Tibial nerve (tissue), 4 donors: ENCODE data around the gene B4GALT6. TPM values are rescaled to one million over a fixed set of nuclear protein-coding genes. Genes with fewer than 3 reads are reported as not detected.

Experiments used
- DNase-seq, 2 donors: peaks; one replicate each; pipeline ENCODE4 v3.0.0-alpha.2; 2019; ENCODE audit warnings: low spot score in 2 of 2
- H3K27ac ChIP-seq, 4 donors: fragments of 200-600 bp; sonication (generic) in 3 of 4; one replicate each; pipeline ENCODE4 v1.5.1; 2017 to 2019; ENCODE audit warnings: mild to moderate bottlenecking in 1 of 4
- H3K27me3 ChIP-seq, 2 donors: fragments of 200-600 bp; sonication (generic) in 1 of 2; one replicate each; pipeline versions ENCODE4 v1.5.1 to v1.6.0; 2017 to 2019
- H3K36me3 ChIP-seq, 3 donors: fragments of 200-600 bp; sonication (generic); one replicate each; pipeline ENCODE4 v1.5.1; 2018 to 2019
- H3K4me1 ChIP-seq, 4 donors: fragments of 200-600 bp; sonication (generic) in 3 of 4; one replicate each; pipeline ENCODE4 v1.5.1; 2017 to 2019
- H3K4me3 ChIP-seq, 4 donors: fragments of 200-600 bp; sonication (generic) in 3 of 4; one replicate each; pipeline ENCODE4 v1.5.1; 2017 to 2019; ENCODE audit warnings: mild to moderate bottlenecking in 1 of 4, moderate library complexity in 1 of 4
- H3K9me3 ChIP-seq, 4 donors: fragments of 200-600 bp; sonication (generic) in 3 of 4; one replicate each; pipeline ENCODE4 v1.5.1; 2017 to 2019
- EP300 ChIP-seq, 2 donors: sonication (generic); formaldehyde crosslinking; IDR thresholded peaks; one replicate each; pipeline ENCODE4 v1.6.1; 2017; ENCODE audit warnings: antibody characterized with exemption in 2 of 2, mild to moderate bottlenecking in 1 of 2
- POLR2A ChIP-seq, 2 donors: fragments of 450-650 bp; IDR thresholded peaks; one replicate each; pipeline ENCODE4 v1.6.1; 2017; ENCODE audit warnings: antibody characterized with exemption in 2 of 2, mild to moderate bottlenecking in 2 of 2, moderate library complexity in 2 of 2
- WGBS, 2 donors: methylation state at CpG; one replicate each; pipeline ENCODE4 v1.1.5; 2018; 5-methylcytosine and 5-hydroxymethylcytosine counted together
- total RNA-seq, 4 donors: library from RNA; depleted of rRNA; stranded (reverse); fragments of >200 nt; gene quantifications; one replicate each; pipeline ENCODE4 v1.1.0, GENCODE V29; 2016
- TF ChIP-seq, protein P1 (sequence below), 5 experiments: fragments of 200-600 bp in 3 of 5; fragments of 450-650 bp in 2 of 5; sonication (generic) in 3 of 5; IDR thresholded peaks; one replicate each; pipeline ENCODE4 v1.5.1; 2016 to 2019; ENCODE audit warnings: antibody characterized with exemption in 5 of 5, mild to moderate bottlenecking in 3 of 5, moderate library complexity in 2 of 5

Gene B4GALT6
- total RNA-seq, 4 donors from 2014 or later, result 0.98 to 2.1 (median 1.5) TPM

DNA sequence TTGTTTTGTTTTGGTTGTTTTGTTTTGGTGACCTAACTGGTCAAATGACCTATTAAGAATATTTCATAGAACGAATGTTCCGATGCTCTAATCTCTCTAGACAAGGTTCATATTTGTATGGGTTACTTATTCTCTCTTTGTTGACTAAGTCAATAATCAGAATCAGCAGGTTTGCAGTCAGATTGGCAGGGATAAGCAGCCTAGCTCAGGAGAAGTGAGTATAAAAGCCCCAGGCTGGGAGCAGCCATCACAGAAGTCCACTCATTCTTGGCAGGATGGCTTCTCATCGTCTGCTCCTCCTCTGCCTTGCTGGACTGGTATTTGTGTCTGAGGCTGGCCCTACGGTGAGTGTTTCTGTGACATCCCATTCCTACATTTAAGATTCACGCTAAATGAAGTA lies 92.8 kb downstream of the B4GALT6 start, which contains the start of gene TTR:
TSS of gene TTR (plus strand) at position 250 of the 400 bp plus-strand sequence. CDS start at position 276, 26 bp downstream.
- no peaks in the 10 kb centered on the region for H3K27me3 ChIP-seq
- TF ChIP-seq, protein P1, sequence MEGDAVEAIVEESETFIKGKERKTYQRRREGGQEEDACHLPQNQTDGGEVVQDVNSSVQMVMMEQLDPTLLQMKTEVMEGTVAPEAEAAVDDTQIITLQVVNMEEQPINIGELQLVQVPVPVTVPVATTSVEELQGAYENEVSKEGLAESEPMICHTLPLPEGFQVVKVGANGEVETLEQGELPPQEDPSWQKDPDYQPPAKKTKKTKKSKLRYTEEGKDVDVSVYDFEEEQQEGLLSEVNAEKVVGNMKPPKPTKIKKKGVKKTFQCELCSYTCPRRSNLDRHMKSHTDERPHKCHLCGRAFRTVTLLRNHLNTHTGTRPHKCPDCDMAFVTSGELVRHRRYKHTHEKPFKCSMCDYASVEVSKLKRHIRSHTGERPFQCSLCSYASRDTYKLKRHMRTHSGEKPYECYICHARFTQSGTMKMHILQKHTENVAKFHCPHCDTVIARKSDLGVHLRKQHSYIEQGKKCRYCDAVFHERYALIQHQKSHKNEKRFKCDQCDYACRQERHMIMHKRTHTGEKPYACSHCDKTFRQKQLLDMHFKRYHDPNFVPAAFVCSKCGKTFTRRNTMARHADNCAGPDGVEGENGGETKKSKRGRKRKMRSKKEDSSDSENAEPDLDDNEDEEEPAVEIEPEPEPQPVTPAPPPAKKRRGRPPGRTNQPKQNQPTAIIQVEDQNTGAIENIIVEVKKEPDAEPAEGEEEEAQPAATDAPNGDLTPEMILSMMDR (IDR thresholded peaks at IDR 0.05), result no peak
- TF ChIP-seq POLR2A (IDR thresholded peaks at IDR 0.05) (no peak), EP300 (IDR thresholded peaks at IDR 0.05) (no peak)
- 52% methylated on average over 5 of the region's 5 CpGs for WGBS, 2 donors
- DNase-seq, result no peak
- H3K4me1 ChIP-seq, result no peaks in the 10 kb centered on the region
- no peaks in the 10 kb centered on the region for H3K9me3 ChIP-seq
- H3K27ac ChIP-seq, result no peak within 1 kb of the TSS
- H3K4me3 ChIP-seq, result no peak within 1 kb of the TSS
- no peaks in the 10 kb centered on the region for H3K36me3 ChIP-seq

DNA sequence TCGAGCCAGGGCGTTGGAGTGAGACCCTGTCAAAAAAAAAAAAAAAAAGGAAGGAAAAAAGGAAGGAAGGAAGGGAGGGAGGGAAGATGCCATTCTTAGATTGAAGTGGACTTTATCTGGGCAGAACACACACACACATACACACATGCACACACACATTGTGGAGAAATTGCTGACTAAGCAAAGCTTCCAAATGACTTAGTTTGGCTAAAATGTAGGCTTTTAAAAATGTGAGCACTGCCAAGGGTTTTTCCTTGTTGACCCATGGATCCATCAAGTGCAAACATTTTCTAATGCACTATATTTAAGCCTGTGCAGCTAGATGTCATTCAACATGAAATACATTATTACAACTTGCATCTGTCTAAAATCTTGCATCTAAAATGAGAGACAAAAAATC lies 93.3 kb downstream of the B4GALT6 start:
- 44 to 58% methylated on average over 2 of the region's 2 CpGs for WGBS, 2 donors
- Histone ChIP-seq H3K27ac (no peak overlapping the region), H3K4me3 (no peak overlapping the region), H3K9me3 (no peaks in the 10 kb centered on the region), H3K36me3 (no peaks in the 10 kb centered on the region), H3K4me1 (no peaks in the 10 kb centered on the region), H3K27me3 (no peaks in the 10 kb centered on the region)
- DNase-seq, result no peak
- TF ChIP-seq, protein P1 (IDR thresholded peaks at IDR 0.05), result no peak
- TF ChIP-seq POLR2A (IDR thresholded peaks at IDR 0.05) (no peak), EP300 (IDR thresholded peaks at IDR 0.05) (no peak)

DNA sequence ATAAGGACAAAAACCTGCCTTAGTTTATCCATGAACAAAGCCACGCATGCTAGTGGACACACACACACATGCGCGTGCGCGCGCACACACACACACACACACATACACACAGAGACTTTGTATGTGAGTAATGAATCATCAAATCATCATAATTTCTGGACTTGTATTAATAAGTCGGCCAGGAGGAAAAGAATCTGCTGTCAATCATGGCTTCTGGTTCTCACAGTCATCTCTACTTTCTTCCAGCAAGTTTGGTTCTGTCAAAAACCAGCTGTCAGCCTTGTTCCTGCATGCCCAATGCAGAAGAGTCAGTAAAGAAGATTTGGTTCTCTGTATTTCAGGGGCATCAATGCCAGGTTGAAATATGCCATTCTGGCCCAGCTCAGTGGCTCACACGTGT lies 93.8 kb downstream of the B4GALT6 start:
- H3K27me3 ChIP-seq, result no peaks in the 10 kb centered on the region

DNA sequence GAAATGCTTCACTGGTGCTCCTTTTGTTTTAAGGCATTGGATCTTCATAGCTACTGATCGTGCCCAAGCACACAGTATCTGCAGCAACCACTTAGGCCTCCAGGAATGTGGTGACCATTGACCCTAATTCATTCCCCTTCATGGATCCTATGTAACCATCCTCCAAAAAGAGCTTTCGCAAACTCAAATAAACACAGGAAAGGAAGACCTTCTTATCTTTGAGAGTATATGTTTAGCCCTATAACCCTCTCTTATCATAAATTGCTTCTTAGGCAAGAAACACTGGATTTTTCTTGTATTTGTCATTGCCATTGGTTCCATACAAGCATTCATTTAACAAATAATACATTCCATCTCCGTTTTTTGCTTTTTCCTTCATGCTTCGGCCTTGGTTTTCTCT lies 96.9 kb downstream of the B4GALT6 start:
- WGBS, 2 donors, result 80 to 85% methylated on average over 4 of the region's 4 CpGs
- Histone ChIP-seq H3K27ac (no peak overlapping the region), H3K9me3 (no peaks in the 10 kb centered on the region), H3K4me1 (no peaks in the 10 kb centered on the region), H3K4me3 (no peak overlapping the region), H3K36me3 (no peaks in the 10 kb centered on the region), H3K27me3 (no peaks in the 10 kb centered on the region)
- TF ChIP-seq EP300 (IDR thresholded peaks at IDR 0.05) (no peak), POLR2A (IDR thresholded peaks at IDR 0.05) (no peak)
- TF ChIP-seq, protein P1 (IDR thresholded peaks at IDR 0.05), result no peak
- no peak for DNase-seq

More for the DNA sequence above, 93.8 kb downstream of the B4GALT6 start:
- H3K36me3 ChIP-seq, result no peaks in the 10 kb centered on the region
- H3K4me1 ChIP-seq, result no peaks in the 10 kb centered on the region
- no peak overlapping the region for H3K4me3 ChIP-seq
- no peak for DNase-seq
- no peak overlapping the region for H3K27ac ChIP-seq
- H3K9me3 ChIP-seq, result no peaks in the 10 kb centered on the region
- TF ChIP-seq, protein P1 (IDR thresholded peaks at IDR 0.05), result no peak
- TF ChIP-seq POLR2A (IDR thresholded peaks at IDR 0.05) (no peak), EP300 (IDR thresholded peaks at IDR 0.05) (no peak)
- 87 to 93% methylated on average over 8 of the region's 8 CpGs for WGBS, 2 donors

DNA sequence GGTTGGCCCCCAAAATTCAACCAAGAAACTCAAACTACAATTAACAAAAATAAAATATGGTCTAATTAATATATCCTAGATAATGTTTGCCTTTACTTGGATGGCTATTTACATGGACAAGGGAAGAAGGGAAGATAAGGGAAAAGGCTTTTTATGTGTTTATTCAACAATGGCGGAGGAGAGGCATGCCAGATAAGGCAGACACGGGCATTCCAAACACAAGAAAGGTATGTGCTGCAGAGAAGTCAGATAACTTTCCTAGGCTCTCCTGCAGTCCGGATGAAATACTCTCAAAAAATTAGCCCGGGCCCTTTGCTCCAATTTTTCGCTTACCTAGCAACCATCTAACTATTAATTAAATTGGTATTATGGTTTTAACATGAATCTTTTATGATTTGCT lies 97.8 kb downstream of the B4GALT6 start:
- Histone ChIP-seq H3K9me3 (no peaks in the 10 kb centered on the region), H3K27me3 (no peaks in the 10 kb centered on the region), H3K4me3 (no peak overlapping the region), H3K27ac (no peak overlapping the region), H3K36me3 (no peaks in the 10 kb centered on the region), H3K4me1 (no peaks in the 10 kb centered on the region)
- 93 to 94% methylated on average over 5 of the region's 5 CpGs for WGBS, 2 donors
- no peak for TF ChIP-seq EP300 (IDR thresholded peaks at IDR 0.05)
- no peak for TF ChIP-seq POLR2A (IDR thresholded peaks at IDR 0.05)
- TF ChIP-seq, protein P1 (IDR thresholded peaks at IDR 0.05), result no peak
- no peak for DNase-seq
